ENCODE results near the gene POLR3H. TPM values are rescaled to one million over a fixed set of nuclear protein-coding genes. Genes with fewer than 3 reads are reported as not detected.

POLR3H gene
- total RNA-seq, 2 donors from 2014 or later = 17.6 to 38.1 TPM

- Histone ChIP-seq H3K27me3 (replicated peaks; ENCODE audit: insufficient read depth) (no peaks in the 10 kb centered on the region), H3K27ac (no peak overlapping the region), H3K4me1 (ENCODE audit: control insufficient read depth in 1 of 2, low read depth in 2 of 2) (peaks cover 0 to 28% of the 10 kb centered on the region in 2 donors), H3K9me3 (no peaks in the 10 kb centered on the region), H3K4me3 (no peak overlapping the region), H3K36me3 (peaks cover 1% of the 10 kb centered on the region)
- TF ChIP-seq CTCF (IDR thresholded peaks at IDR 0.05) = no peak
- ATAC-seq (ENCODE audit: insufficient number of reproducible peaks, low FRiP score, low read depth) (no peak), DNase-seq (ENCODE audit: low spot score) (no peak)
Observed at GRCh38 chr22:41537203-41537602, 7.1 kb downstream of the POLR3H start.

GRCh38 chr22:41535244-41535643 lies 9.0 kb downstream of the POLR3H start:
- H3K9me3 ChIP-seq = no peaks in the 10 kb centered on the region
- ATAC-seq (ENCODE audit: insufficient number of reproducible peaks, low FRiP score, low read depth) = no peak
- H3K36me3 ChIP-seq = peaks cover 19% of the 10 kb centered on the region
- H3K4me1 ChIP-seq (ENCODE audit: control insufficient read depth in 1 of 2, low read depth in 2 of 2) = peaks cover 0 to 15% of the 10 kb centered on the region in 2 donors
- H3K27me3 ChIP-seq (replicated peaks; ENCODE audit: insufficient read depth) = no peaks in the 10 kb centered on the region
- no peak overlapping the region for H3K4me3 ChIP-seq
- no peak for TF ChIP-seq CTCF (IDR thresholded peaks at IDR 0.05)
- H3K27ac ChIP-seq = no peak overlapping the region
- no peak for DNase-seq (ENCODE audit: low spot score)

GRCh38 chr22:41534219-41534618 lies 10.1 kb downstream of the POLR3H start:
- Histone ChIP-seq H3K4me3 (no peak overlapping the region), H3K9me3 (no peaks in the 10 kb centered on the region), H3K27ac (no peak overlapping the region), H3K27me3 (replicated peaks; ENCODE audit: insufficient read depth) (no peaks in the 10 kb centered on the region), H3K4me1 (ENCODE audit: control insufficient read depth in 1 of 2, low read depth in 2 of 2) (peaks cover 0 to 7% of the 10 kb centered on the region in 2 donors), H3K36me3 (peaks cover 23% of the 10 kb centered on the region)
- no peak for TF ChIP-seq CTCF (IDR thresholded peaks at IDR 0.05)
- ATAC-seq (ENCODE audit: insufficient number of reproducible peaks, low FRiP score, low read depth) (no peak), DNase-seq (ENCODE audit: low spot score) (no peak)

- H3K36me3 ChIP-seq = peaks cover 33% of the 10 kb centered on the region
Observed at GRCh38 chr22:41532908-41533825, 11.1 kb downstream of the POLR3H start.

More at GRCh38 chr22:41532908-41533825, 11.1 kb downstream of the POLR3H start:
- Histone ChIP-seq H3K4me3 (no peak overlapping the region), H3K9me3 (no peaks in the 10 kb centered on the region), H3K27me3 (replicated peaks; ENCODE audit: insufficient read depth) (no peaks in the 10 kb centered on the region), H3K27ac (peak overlapping the region in 1 of 2 donors; percentile 40), H3K4me1 (ENCODE audit: control insufficient read depth in 1 of 2, low read depth in 2 of 2) (peaks cover 0 to 7% of the 10 kb centered on the region in 2 donors)
- no peak for ATAC-seq (ENCODE audit: insufficient number of reproducible peaks, low FRiP score, low read depth)
- peak; percentile 86 for TF ChIP-seq CTCF (IDR thresholded peaks at IDR 0.05)
- no peak for DNase-seq (ENCODE audit: low spot score)
